A673 (cell line): Measurements from ENCODE around the gene HBG2. TPM values are rescaled to one million over a fixed set of nuclear protein-coding genes. Genes with fewer than 3 reads are reported as not detected.

Experiments used
- BruUV-seq: library from RNA; stranded (reverse); fragments of 400-500 nt; replicated peaks from 2 replicates; lab custom pipeline; 2021; lab: Mats Ljungman, UMichigan
- CTCF ChIA-PET: fragments of 300-600 bp; sonication (Branson Sonifier 250); formaldehyde crosslinking; loops from one replicate; lab custom pipeline; 2022; ENCODE audit warnings: antibody characterized with exemption; lab: Charles Lee
- POLR2A ChIA-PET: fragments of 300-600 bp; sonication (Branson Sonifier 250); formaldehyde crosslinking; loops from one replicate; lab custom pipeline; 2022; ENCODE audit warnings: antibody characterized with exemption; ENCODE audit not compliant: low non-redundant PET; lab: Charles Lee
- DNase-seq: peaks from one replicate; pipeline ENCODE4 v3.0.0-alpha.2; 2015; ENCODE audit warnings: low spot score
- H3K27ac ChIP-seq: fragments of 200-600 bp; sonication (generic); 2 replicates; pipeline ENCODE4 v1.5.1; 2016; ENCODE audit warnings: mixed run types, low read depth, mild to moderate bottlenecking, mixed read lengths, antibody characterized with exemption, low read length; ENCODE audit not compliant: poor library complexity, severe bottlenecking
- H3K27me3 ChIP-seq: fragments of 200-600 bp; sonication (generic); replicated peaks from 2 replicates; pipeline ENCODE4 v1.6.1; 2017; ENCODE audit warnings: mixed run types, low read depth, mild to moderate bottlenecking, mixed read lengths, antibody characterized with exemption, low read length; ENCODE audit not compliant: insufficient read depth, poor library complexity
- H3K36me3 ChIP-seq: fragments of 200-600 bp; sonication (generic); 2 replicates; pipeline ENCODE4 v1.6.1; 2016; ENCODE audit warnings: mixed run types, mild to moderate bottlenecking, mixed read lengths, antibody characterized with exemption, low read length; ENCODE audit not compliant: insufficient read depth, poor library complexity, severe bottlenecking
- H3K4me1 ChIP-seq: fragments of 200-600 bp; sonication (generic); 2 replicates; pipeline ENCODE4 v1.6.1; 2017; ENCODE audit warnings: mixed run types, mild to moderate bottlenecking, mixed read lengths, antibody characterized with exemption, low read length; ENCODE audit not compliant: insufficient read depth, poor library complexity, severe bottlenecking
- H3K4me3 ChIP-seq: fragments of 200-600 bp; sonication (generic); 2 replicates; pipeline ENCODE4 v1.5.1; 2016; ENCODE audit warnings: low read depth, mixed run types, mild to moderate bottlenecking, mixed read lengths, low read length; ENCODE audit not compliant: poor library complexity, severe bottlenecking
- H3K9me3 ChIP-seq: fragments of 200-600 bp; sonication (generic); 2 replicates; pipeline ENCODE4 v1.6.1; 2016; ENCODE audit warnings: mixed run types, low read depth, mild to moderate bottlenecking, mixed read lengths, antibody characterized with exemption, low read length; ENCODE audit not compliant: poor library complexity, severe bottlenecking
- EZH2 ChIP-seq: fragments of 200-600 bp; sonication (generic); IDR thresholded peaks from 2 replicates; pipeline ENCODE4 v1.6.1; 2017; ENCODE audit warnings: borderline replicate concordance, low read depth, mild to moderate bottlenecking, mixed read lengths, antibody characterized with exemption, low read length; ENCODE audit not compliant: poor library complexity, severe bottlenecking
- intact Hi-C: fragments of 100-400 bp; cut with micrococcal nuclease; formaldehyde crosslinking; loops from one replicate; pipeline ENCODE4 v1.10.0; 2022; ENCODE audit not compliant: unreplicated experiment
- total RNA-seq: library from RNA; stranded (reverse); gene quantifications from 2 replicates; pipeline ENCODE4 v1.2.3, GENCODE V29; 2021
- TF ChIP-seq, protein P1 (sequence below): fragments of 300-800, 200-600 bp; sonication (generic); conservative IDR thresholded peaks from 2 replicates; pipeline ENCODE4 v1.5.1; 2017; ENCODE audit warnings: low read depth, mild to moderate bottlenecking, antibody characterized with exemption, low read length, moderate library complexity, mixed read lengths

The HBG2 gene
- total RNA-seq, 1 experiment from 2014 or later: not detected

DNA sequence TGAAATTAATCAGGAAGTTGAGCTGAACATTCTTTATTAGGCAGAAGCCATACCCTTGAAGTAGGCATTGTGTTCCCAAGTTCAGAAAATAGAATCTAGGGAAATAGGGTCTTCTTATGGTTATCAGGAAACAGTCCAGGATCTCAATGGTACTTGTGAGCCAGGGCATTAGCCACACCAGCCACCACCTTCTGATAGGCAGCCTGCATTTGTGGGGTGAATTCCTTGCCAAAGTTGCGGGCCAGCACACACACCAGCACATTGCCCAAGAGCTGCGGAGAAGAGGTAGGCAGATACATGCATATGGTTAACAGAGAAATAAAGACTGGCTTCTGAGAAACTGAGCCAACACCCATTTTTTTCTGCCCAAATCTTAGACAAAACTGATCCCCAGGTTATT lies 21.8 kb downstream of the HBG2 start:
- Histone ChIP-seq H3K4me1 (no peaks in the 10 kb centered on the region), H3K4me3 (no peak overlapping the region), H3K27me3 (no peaks in the 10 kb centered on the region), H3K9me3 (no peaks in the 10 kb centered on the region), H3K27ac (no peak overlapping the region), H3K36me3 (no peaks in the 10 kb centered on the region)
- no peak for TF ChIP-seq EZH2
- TF ChIP-seq, protein P1, sequence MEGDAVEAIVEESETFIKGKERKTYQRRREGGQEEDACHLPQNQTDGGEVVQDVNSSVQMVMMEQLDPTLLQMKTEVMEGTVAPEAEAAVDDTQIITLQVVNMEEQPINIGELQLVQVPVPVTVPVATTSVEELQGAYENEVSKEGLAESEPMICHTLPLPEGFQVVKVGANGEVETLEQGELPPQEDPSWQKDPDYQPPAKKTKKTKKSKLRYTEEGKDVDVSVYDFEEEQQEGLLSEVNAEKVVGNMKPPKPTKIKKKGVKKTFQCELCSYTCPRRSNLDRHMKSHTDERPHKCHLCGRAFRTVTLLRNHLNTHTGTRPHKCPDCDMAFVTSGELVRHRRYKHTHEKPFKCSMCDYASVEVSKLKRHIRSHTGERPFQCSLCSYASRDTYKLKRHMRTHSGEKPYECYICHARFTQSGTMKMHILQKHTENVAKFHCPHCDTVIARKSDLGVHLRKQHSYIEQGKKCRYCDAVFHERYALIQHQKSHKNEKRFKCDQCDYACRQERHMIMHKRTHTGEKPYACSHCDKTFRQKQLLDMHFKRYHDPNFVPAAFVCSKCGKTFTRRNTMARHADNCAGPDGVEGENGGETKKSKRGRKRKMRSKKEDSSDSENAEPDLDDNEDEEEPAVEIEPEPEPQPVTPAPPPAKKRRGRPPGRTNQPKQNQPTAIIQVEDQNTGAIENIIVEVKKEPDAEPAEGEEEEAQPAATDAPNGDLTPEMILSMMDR: no peak
- POLR2A ChIA-PET: no interaction called here
- CTCF ChIA-PET: no interaction called here
- no peak for DNase-seq
- intact Hi-C loops: no loop called here
- no TSS peak for BruUV-seq

GRCh38 chr11:5232176-5232575 lies 22.4 kb downstream of the HBG2 start:
- H3K36me3 ChIP-seq: no peaks in the 10 kb centered on the region
- no peak for TF ChIP-seq EZH2
- TF ChIP-seq, protein P1: no peak
- intact Hi-C loops: no loop called here
- BruUV-seq: no TSS peak
- no peaks in the 10 kb centered on the region for H3K9me3 ChIP-seq
- H3K27ac ChIP-seq: no peak overlapping the region
- DNase-seq: no peak
- no peak overlapping the region for H3K4me3 ChIP-seq
- no peaks in the 10 kb centered on the region for H3K4me1 ChIP-seq
- ChIA-PET POLR2A (no interaction called here), CTCF (no interaction called here)
- no peaks in the 10 kb centered on the region for H3K27me3 ChIP-seq

DNA sequence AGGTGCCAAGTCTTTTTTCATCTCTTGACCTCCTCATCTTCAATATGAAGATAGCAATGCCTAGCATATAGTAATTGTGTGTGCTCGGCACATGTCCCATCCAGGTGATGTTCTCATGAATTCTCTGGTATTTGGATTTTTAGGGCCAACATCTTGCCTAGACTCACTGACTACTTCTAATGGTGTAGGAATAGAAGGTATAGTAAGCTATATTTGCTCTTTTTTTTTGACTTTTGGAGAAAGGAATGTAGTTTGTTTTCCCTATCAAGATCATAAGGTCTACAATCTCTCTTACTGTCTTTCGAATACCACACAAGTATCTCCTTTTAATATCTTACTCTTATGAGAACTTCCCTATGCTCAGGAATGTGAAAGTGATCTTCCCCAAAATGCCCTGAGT lies 23.5 kb downstream of the HBG2 start:
- H3K27ac ChIP-seq: no peak overlapping the region
- ChIA-PET POLR2A (no interaction called here), CTCF (no interaction called here)
- TF ChIP-seq EZH2: no peak
- TF ChIP-seq, protein P1: no peak
- no TSS peak for BruUV-seq
- no peaks in the 10 kb centered on the region for H3K36me3 ChIP-seq
- no peak for DNase-seq
- H3K9me3 ChIP-seq: no peaks in the 10 kb centered on the region
- no peak overlapping the region for H3K4me3 ChIP-seq
- H3K27me3 ChIP-seq: no peaks in the 10 kb centered on the region
- intact Hi-C loops: no loop called here
- no peaks in the 10 kb centered on the region for H3K4me1 ChIP-seq
